ENCODE data around the gene FAM111B. TPM values are rescaled to one million over a fixed set of nuclear protein-coding genes. Genes with fewer than 3 reads are reported as not detected.

FAM111B gene
- total and polyA plus RNA-seq, 10 donors: 1.1 to 5.8 (median 3.2) TPM

GRCh38 chr11:59157433-59157832 is 50.4 kb downstream of the FAM111B start:
- intact Hi-C loops (cut with DNase I; ENCODE audit: low total_unique reads): no loop called here
- WGBS, 5 donors: 36 to 46% (median 39%) methylated on average over 3 of the region's 3 CpGs
- no peak for DNase-seq

GRCh38 chr11:59158206-59159068 is 51.4 kb downstream of the FAM111B start:
- H3K4me3 ChIP-seq: peak overlapping the region in 1 of 8 donors; percentile 12
- H3K27ac ChIP-seq: peak overlapping the region in 1 of 8 donors; percentile 4
- DNase-seq: no peak
- no peak for TF ChIP-seq POLR2A (IDR thresholded peaks at IDR 0.05)
- TF ChIP-seq, protein P1, sequence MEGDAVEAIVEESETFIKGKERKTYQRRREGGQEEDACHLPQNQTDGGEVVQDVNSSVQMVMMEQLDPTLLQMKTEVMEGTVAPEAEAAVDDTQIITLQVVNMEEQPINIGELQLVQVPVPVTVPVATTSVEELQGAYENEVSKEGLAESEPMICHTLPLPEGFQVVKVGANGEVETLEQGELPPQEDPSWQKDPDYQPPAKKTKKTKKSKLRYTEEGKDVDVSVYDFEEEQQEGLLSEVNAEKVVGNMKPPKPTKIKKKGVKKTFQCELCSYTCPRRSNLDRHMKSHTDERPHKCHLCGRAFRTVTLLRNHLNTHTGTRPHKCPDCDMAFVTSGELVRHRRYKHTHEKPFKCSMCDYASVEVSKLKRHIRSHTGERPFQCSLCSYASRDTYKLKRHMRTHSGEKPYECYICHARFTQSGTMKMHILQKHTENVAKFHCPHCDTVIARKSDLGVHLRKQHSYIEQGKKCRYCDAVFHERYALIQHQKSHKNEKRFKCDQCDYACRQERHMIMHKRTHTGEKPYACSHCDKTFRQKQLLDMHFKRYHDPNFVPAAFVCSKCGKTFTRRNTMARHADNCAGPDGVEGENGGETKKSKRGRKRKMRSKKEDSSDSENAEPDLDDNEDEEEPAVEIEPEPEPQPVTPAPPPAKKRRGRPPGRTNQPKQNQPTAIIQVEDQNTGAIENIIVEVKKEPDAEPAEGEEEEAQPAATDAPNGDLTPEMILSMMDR (IDR thresholded peaks at IDR 0.05 in 8 of 11, conservative IDR thresholded peaks at IDR 0.05 in 3 of 11): peak; percentile 72 to 92 (median 90)
- H3K27me3 ChIP-seq (replicated peaks in 1 of 7): no peaks in the 10 kb centered on the region
- peaks cover 0 to 13% (median 0%) of the 10 kb centered on the region in 6 donors for H3K36me3 ChIP-seq
- H3K9me3 ChIP-seq: no peaks in the 10 kb centered on the region
- intact Hi-C loops (cut with DNase I; ENCODE audit: low total_unique reads): no loop called here
- WGBS, 5 donors: 28 to 36% (median 32%) methylated on average over 8 of the region's 8 CpGs
- peaks cover 0 to 16% (median 11%) of the 10 kb centered on the region in 6 donors for H3K4me1 ChIP-seq

More at GRCh38 chr11:59157433-59157832, 50.4 kb downstream of the FAM111B start:
- H3K4me1 ChIP-seq: peaks cover 0 to 23% (median 11%) of the 10 kb centered on the region in 6 donors
- TF ChIP-seq, protein P1 (IDR thresholded peaks at IDR 0.05 in 8 of 11, conservative IDR thresholded peaks at IDR 0.05 in 3 of 11): no peak
- TF ChIP-seq POLR2A (IDR thresholded peaks at IDR 0.05): no peak
- TF ChIP-seq POLR2AphosphoS5 (IDR thresholded peaks at IDR 0.05): no peak
- H3K27ac ChIP-seq: no peak overlapping the region
- H3K36me3 ChIP-seq: peaks cover 0 to 21% (median 0%) of the 10 kb centered on the region in 6 donors
- H3K4me3 ChIP-seq: no peak overlapping the region
- H3K27me3 ChIP-seq (replicated peaks in 1 of 7): no peaks in the 10 kb centered on the region
- H3K9me3 ChIP-seq: no peaks in the 10 kb centered on the region

DNA sequence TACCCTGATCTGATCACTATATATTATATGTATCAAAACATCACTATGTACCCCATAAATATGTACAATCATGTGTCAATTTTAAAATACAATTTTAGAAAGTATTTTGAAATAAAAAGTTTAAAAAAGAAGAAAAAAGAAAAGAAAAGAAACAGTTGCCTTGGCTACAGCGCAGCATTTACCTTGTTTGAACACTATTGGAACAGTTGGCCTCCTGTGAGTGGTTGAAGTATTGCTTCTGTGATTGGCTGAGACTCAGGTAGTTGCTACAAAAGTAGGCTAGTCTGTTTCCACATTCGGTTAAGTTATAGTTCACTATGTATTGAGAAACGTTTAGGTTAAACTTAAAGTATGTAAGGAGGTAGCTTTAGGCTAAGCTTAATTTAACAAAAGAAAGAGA is 57.0 kb downstream of the FAM111B start:
- DNase-seq: no peak
- Histone ChIP-seq H3K27ac (no peak overlapping the region), H3K4me1 (peaks cover 0 to under 1% (median 0%) of the 10 kb centered on the region in 6 donors), H3K9me3 (no peaks in the 10 kb centered on the region), H3K36me3 (no peaks in the 10 kb centered on the region), H3K27me3 (replicated peaks in 1 of 7) (peaks cover 0 to 3% (median 0%) of the 10 kb centered on the region in 7 donors), H3K4me3 (no peak overlapping the region)
- TF ChIP-seq POLR2AphosphoS5 (IDR thresholded peaks at IDR 0.05) (no peak), POLR2A (IDR thresholded peaks at IDR 0.05) (no peak)
- TF ChIP-seq, protein P1 (IDR thresholded peaks at IDR 0.05 in 8 of 11, conservative IDR thresholded peaks at IDR 0.05 in 3 of 11): no peak
- intact Hi-C loops (cut with DNase I; ENCODE audit: low total_unique reads): no loop called here
- WGBS, 5 donors: 55 to 92% (median 81%) methylated on average over 3 of the region's 3 CpGs

All from spleen (tissue), 11 donors.